Lower leg skin (tissue), 4 donors: ENCODE results near the gene HOXC12. TPM values are rescaled to one million over a fixed set of nuclear protein-coding genes. Genes with fewer than 3 reads are reported as not detected.

Experiments used
- DNase-seq, 2 donors: peaks; one replicate each; pipeline ENCODE4 v3.0.0-alpha.2; 2019; ENCODE audit warnings: low spot score in 2 of 2
- H3K4me3 ChIP-seq: fragments of 200-600 bp; sonication (generic); 2 replicates; pipeline ENCODE4 v1.5.1; 2017; ENCODE audit warnings: mild to moderate bottlenecking, low read depth; ENCODE audit not compliant: poor library complexity, severe bottlenecking
- POLR2A ChIP-seq, 2 donors: fragments of 450-650 bp; IDR thresholded peaks; one replicate each; pipeline ENCODE4 v1.6.1; 2016 to 2017; ENCODE audit warnings: antibody characterized with exemption in 2 of 2, mild to moderate bottlenecking in 1 of 2, moderate library complexity in 1 of 2
- whole genome bisulfite sequencing, 2 donors: methylation state at CpG; one replicate each; pipeline ENCODE4 v1.1.5; 2018; 5-methylcytosine and 5-hydroxymethylcytosine counted together
- intact Hi-C: fragments of 100-400 bp; cut with DNase I; formaldehyde crosslinking; loops from one replicate; pipeline ENCODE4 v1.15.0; 2023; ENCODE audit warnings: low total_unique reads
- total RNA-seq, 4 donors: library from RNA; depleted of rRNA; stranded (reverse); fragments of >200 nt; gene quantifications; one replicate each; pipeline ENCODE4 v1.1.0, GENCODE V29; 2016
- TF ChIP-seq, protein P1 (sequence below), 3 donors: fragments of 450-650 bp; IDR thresholded peaks; one replicate each; pipeline ENCODE4 v1.5.1; 2016; ENCODE audit warnings: antibody characterized with exemption in 3 of 3, mild to moderate bottlenecking in 3 of 3, moderate library complexity in 2 of 3

HOXC12 gene
- total RNA-seq, 4 donors from 2014 or later = 4.4 to 13.6 (median 6.5) TPM

DNA sequence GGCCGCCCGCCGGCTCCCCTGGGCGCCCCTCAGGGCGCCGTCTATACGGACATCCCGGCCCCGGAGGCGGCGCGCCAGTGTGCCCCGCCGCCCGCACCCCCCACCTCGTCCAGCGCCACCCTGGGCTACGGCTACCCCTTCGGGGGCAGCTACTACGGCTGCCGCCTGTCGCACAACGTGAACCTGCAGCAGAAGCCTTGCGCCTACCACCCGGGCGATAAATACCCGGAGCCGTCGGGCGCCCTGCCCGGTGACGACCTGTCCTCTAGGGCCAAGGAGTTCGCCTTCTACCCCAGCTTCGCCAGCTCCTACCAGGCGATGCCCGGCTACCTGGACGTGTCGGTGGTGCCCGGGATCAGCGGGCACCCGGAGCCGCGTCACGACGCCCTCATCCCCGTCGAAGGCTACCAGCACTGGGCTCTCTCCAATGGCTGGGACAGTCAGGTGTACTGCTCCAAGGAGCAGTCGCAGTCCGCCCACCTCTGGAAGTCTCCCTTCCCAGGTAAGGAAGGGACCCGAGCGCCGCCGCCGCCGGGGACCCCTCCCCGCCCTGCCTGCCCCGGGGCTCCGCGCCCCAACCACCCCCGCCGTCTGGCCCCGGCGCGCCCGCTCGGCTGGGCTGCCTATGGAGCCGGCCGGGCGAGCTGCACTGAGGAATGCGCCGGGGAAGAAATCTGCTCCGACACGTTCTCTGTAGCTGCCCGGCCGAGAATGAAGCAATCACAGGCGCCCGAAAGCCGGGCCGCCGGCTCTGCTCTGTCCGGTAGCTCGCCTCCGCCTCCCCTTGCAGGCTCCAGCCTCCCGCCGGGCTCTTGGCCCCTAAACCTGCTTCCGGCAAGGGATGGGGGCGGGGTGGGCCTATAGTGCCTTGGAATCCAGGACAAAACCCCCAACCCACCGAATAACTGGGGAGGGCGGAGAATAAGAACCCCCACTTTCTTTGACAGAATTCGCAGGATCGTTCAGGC is 15.3 kb upstream of the HOXC12 start:
- DNase-seq = peak in 1 of 2 donors; percentile 92
- TF ChIP-seq POLR2A (IDR thresholded peaks at IDR 0.05) = no peak
- TF ChIP-seq, protein P1, sequence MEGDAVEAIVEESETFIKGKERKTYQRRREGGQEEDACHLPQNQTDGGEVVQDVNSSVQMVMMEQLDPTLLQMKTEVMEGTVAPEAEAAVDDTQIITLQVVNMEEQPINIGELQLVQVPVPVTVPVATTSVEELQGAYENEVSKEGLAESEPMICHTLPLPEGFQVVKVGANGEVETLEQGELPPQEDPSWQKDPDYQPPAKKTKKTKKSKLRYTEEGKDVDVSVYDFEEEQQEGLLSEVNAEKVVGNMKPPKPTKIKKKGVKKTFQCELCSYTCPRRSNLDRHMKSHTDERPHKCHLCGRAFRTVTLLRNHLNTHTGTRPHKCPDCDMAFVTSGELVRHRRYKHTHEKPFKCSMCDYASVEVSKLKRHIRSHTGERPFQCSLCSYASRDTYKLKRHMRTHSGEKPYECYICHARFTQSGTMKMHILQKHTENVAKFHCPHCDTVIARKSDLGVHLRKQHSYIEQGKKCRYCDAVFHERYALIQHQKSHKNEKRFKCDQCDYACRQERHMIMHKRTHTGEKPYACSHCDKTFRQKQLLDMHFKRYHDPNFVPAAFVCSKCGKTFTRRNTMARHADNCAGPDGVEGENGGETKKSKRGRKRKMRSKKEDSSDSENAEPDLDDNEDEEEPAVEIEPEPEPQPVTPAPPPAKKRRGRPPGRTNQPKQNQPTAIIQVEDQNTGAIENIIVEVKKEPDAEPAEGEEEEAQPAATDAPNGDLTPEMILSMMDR (IDR thresholded peaks at IDR 0.05) = no peak
- 4 to 5% methylated on average over 23 to 65 of the region's 91 CpGs for WGBS, 2 donors
- peak overlapping the region; percentile 35 for H3K4me3 ChIP-seq
- intact Hi-C loops = no loop called here

- intact Hi-C loops = no loop called here
- DNase-seq = no peak
- 23 to 41% methylated on average over 9 of the region's 9 CpGs for WGBS, 2 donors
- TF ChIP-seq POLR2A (IDR thresholded peaks at IDR 0.05) = no peak
- TF ChIP-seq, protein P1 (IDR thresholded peaks at IDR 0.05) = no peak
- H3K4me3 ChIP-seq = no peak overlapping the region
These were observed 14.2 kb upstream of the HOXC12 start for GRCh38 chr12:53940443-53941014.

DNA sequence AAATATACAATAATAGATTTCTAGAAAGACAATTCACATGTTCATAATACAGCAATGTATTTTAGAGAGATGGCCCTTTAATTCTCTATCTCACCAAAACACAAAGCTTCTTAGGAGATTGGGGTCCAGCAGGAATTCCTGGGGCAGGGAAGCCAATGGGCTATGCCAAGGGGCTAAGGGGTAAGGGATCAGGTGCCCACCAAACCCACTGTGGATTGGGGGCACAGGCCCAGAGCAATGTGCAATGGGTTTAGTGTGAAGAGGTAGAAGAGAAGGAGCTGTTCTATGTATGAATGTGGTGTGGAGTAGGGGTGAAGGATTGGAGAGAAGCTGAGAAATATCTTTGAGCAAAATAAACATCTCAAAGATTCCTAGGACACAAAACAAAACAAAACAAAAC is 13.5 kb upstream of the HOXC12 start:
- DNase-seq = no peak
- H3K4me3 ChIP-seq = no peak overlapping the region
- intact Hi-C loops = no loop called here
- TF ChIP-seq POLR2A (IDR thresholded peaks at IDR 0.05) = no peak
- TF ChIP-seq, protein P1 (IDR thresholded peaks at IDR 0.05) = no peak

DNA sequence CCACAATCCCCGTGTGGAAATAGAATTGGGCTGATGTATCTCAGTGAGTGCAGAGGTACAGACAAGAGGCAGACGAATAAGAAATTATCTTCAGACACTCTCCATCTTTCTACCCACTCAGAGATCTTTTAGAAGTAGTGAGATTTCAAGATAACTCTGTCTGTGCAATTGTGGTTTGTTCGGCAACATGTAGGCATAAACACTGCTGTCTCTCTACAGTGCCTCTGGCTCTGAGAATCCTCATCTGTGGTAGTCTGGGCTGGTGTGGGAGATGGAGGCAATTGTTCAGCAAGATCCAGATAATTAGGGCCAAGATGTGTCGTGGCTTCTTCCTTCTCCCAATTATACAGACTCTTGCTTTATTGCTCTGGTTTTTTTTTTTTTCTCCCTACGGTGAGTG is 13.0 kb upstream of the HOXC12 start:
- intact Hi-C loops = no loop called here
- WGBS, 2 donors = 17 to 22% methylated on average over 5 of the region's 5 CpGs
- no peak overlapping the region for H3K4me3 ChIP-seq
- no peak for DNase-seq
- TF ChIP-seq POLR2A (IDR thresholded peaks at IDR 0.05) = no peak
- TF ChIP-seq, protein P1 (IDR thresholded peaks at IDR 0.05) = no peak

- no peak for TF ChIP-seq POLR2A (IDR thresholded peaks at IDR 0.05)
- TF ChIP-seq, protein P1 (IDR thresholded peaks at IDR 0.05) = no peak
- 44 to 45% methylated on average over 2 of the region's 2 CpGs for WGBS, 2 donors
- no peak for DNase-seq
- intact Hi-C loops = no loop called here
- no peak overlapping the region for H3K4me3 ChIP-seq
These were observed 12.2 kb upstream of the HOXC12 start for GRCh38 chr12:53942467-53942997.
